Measurements from ENCODE around the gene LHX4. TPM values are rescaled to one million over a fixed set of nuclear protein-coding genes. Genes with fewer than 3 reads are reported as not detected.

The LHX4 gene
- total and polyA plus RNA-seq, 10 donors, result 0.02 to 2.0 (median 0.03) TPM; not detected in 5

DNA sequence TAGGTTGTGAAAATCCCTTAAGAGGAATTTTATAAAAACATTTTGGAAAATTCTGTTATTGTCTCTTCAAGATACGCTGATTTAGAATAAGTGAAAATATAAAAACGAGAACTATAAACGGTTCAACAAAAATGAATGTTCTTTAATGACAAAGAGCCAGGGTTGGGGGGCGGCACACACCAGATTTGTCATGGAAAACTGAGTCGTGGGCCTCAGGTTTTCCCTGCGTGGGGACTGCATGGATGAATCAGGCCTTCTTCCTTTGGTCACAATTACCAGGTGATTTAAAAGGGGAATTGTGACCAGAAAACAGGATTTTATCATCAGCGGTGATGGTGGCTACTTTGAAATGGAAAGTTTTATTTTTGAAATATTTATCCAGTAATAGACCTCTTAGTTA is 8.6 kb downstream of the LHX4 start:
- H3K4me3 ChIP-seq, result no peak overlapping the region
- intact Hi-C loops (cut with DNase I; ENCODE audit: low total_unique reads), result no loop called here
- H3K27ac ChIP-seq, result no peak overlapping the region
- TF ChIP-seq POLR2AphosphoS5 (IDR thresholded peaks at IDR 0.05), result no peak
- TF ChIP-seq, protein P1, sequence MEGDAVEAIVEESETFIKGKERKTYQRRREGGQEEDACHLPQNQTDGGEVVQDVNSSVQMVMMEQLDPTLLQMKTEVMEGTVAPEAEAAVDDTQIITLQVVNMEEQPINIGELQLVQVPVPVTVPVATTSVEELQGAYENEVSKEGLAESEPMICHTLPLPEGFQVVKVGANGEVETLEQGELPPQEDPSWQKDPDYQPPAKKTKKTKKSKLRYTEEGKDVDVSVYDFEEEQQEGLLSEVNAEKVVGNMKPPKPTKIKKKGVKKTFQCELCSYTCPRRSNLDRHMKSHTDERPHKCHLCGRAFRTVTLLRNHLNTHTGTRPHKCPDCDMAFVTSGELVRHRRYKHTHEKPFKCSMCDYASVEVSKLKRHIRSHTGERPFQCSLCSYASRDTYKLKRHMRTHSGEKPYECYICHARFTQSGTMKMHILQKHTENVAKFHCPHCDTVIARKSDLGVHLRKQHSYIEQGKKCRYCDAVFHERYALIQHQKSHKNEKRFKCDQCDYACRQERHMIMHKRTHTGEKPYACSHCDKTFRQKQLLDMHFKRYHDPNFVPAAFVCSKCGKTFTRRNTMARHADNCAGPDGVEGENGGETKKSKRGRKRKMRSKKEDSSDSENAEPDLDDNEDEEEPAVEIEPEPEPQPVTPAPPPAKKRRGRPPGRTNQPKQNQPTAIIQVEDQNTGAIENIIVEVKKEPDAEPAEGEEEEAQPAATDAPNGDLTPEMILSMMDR (IDR thresholded peaks at IDR 0.05 in 8 of 11, conservative IDR thresholded peaks at IDR 0.05 in 3 of 11), result no peak
- peaks cover 2 to 100% (median 79%) of the 10 kb centered on the region in 7 donors for H3K27me3 ChIP-seq (replicated peaks in 1 of 7)
- peaks cover 14 to 35% (median 27%) of the 10 kb centered on the region in 6 donors for H3K4me1 ChIP-seq
- no peak for DNase-seq
- WGBS, 5 donors, result 15 to 19% (median 18%) methylated on average over 7 of the region's 7 CpGs
- H3K36me3 ChIP-seq, result no peaks in the 10 kb centered on the region
- no peaks in the 10 kb centered on the region for H3K9me3 ChIP-seq

DNA sequence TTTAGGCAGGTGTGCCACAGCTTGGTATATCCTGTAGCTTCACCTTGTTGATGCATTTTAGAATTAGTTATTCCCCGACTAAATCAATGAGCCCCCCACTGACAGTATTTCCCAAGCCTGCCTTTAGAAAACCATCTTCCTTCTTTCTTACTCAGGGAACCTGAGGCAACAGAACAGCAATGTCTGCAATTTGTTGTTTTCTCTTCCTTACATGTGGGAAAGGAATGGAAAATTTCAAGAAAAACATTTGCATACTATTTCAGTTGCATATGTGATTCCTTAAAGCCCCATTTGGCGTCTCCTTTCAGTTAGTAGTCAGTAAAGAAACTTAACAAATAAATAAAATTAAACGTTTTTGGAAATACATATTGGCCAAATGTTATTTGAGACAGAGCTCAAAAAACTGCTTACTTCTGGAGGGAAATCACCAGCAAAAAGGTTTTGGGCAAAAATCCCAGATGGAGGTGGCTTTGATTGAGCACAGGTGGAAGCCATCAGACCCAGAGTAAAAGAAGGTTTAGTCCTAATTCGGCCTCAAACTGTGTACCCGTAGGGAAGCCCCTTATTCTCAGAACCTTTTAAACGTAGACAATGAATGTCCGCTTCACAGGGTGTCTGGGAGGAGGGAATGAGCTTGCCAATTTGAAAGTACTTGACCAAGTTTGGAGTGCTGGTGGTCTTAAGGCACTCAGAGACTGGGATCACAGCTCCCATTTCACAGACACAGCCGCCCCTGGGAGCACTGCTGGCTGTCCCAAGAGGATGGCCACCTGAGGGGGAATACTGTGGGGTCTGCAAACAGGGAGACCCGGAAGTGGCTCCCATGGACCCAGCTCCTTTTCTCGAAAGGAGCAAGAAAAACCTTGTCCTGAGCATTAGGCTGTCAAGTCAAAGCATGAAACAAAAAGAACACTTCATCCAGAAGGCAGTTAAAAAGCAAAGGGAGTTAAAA is 9.4 kb downstream of the LHX4 start:
- TF ChIP-seq POLR2AphosphoS5 (IDR thresholded peaks at IDR 0.05) (no peak), POLR2A (IDR thresholded peaks at IDR 0.05) (no peak)
- TF ChIP-seq, protein P1 (IDR thresholded peaks at IDR 0.05 in 8 of 11, conservative IDR thresholded peaks at IDR 0.05 in 3 of 11), result no peak
- Histone ChIP-seq H3K4me3 (no peak overlapping the region), H3K36me3 (no peaks in the 10 kb centered on the region), H3K27me3 (replicated peaks in 1 of 7) (peaks cover 2 to 100% (median 71%) of the 10 kb centered on the region in 7 donors), H3K27ac (no peak overlapping the region), H3K9me3 (no peaks in the 10 kb centered on the region), H3K4me1 (peaks cover 10 to 28% (median 20%) of the 10 kb centered on the region in 6 donors)
- intact Hi-C loops (cut with DNase I; ENCODE audit: low total_unique reads), result no loop called here
- 11 to 17% (median 14%) methylated on average over 10 of the region's 10 CpGs for WGBS, 5 donors
- DNase-seq, result no peak

DNA sequence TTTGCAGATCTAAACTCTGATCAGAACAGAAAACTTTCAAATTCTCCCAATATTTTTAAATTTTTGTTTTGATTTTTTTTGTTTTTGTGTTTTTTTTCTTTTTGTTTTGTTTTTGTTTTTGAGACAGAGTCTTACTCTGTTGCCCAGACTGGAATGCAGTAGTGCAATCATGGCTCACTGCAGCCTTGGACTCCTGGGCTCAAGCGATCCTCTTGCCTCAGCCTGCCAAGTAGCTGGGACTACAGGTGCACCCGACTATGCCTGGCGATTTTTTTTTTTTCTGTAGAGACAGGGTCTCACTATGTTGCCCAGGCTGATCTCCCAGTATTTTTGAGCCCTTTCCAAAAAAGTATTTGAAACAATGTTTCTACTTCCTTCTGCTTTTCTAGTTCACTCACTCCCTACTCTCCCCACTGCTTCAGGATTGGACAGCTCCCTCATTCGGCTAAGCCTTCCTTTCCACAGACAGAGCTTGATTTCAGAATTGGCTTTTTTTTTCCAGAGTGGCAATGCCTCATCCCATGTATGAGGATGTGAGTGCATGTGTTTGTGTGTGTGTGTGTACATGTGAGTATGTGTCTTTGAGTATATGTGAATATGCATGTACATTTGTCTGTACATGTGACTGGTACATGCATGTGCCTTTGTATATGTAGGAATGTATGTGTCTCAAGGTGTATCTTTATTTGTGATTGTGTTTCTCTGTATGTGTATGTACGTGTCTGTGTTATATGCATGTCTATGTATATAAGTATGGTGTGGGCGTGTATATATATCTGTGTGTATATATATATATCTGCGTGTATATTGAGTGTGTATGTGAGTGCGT is 11.9 kb downstream of the LHX4 start:
- intact Hi-C loops (cut with DNase I; ENCODE audit: low total_unique reads), result no loop called here
- H3K4me1 ChIP-seq, result peaks cover 0 to 2% (median 0%) of the 10 kb centered on the region in 6 donors
- H3K27ac ChIP-seq, result no peak overlapping the region
- H3K27me3 ChIP-seq (replicated peaks in 1 of 7), result peaks cover 0 to 92% (median 46%) of the 10 kb centered on the region in 7 donors
- no peak for DNase-seq
- no peak overlapping the region for H3K4me3 ChIP-seq
- H3K9me3 ChIP-seq, result no peaks in the 10 kb centered on the region
- H3K36me3 ChIP-seq, result no peaks in the 10 kb centered on the region
- TF ChIP-seq, protein P1 (IDR thresholded peaks at IDR 0.05 in 8 of 11, conservative IDR thresholded peaks at IDR 0.05 in 3 of 11), result no peak
- TF ChIP-seq POLR2A (IDR thresholded peaks at IDR 0.05) (no peak), POLR2AphosphoS5 (IDR thresholded peaks at IDR 0.05) (no peak)
- WGBS, 5 donors, result 72 to 81% (median 74%) methylated on average over 8 of the region's 8 CpGs
